Activated naive CD8-positive, alpha-beta T cell treated with anti-CD3 and anti-CD28 coated beads, Interleukin-2, amount 50 U/mL, for 16 hours (primary cell): ENCODE results near the gene MAP3K7.

Experiments
- DNase-seq: peaks from one replicate; pipeline ENCODE4 v3.0.0-alpha.2; 2020; ENCODE audit warnings: low read depth, low spot score

The MAP3K7 gene

DNA sequence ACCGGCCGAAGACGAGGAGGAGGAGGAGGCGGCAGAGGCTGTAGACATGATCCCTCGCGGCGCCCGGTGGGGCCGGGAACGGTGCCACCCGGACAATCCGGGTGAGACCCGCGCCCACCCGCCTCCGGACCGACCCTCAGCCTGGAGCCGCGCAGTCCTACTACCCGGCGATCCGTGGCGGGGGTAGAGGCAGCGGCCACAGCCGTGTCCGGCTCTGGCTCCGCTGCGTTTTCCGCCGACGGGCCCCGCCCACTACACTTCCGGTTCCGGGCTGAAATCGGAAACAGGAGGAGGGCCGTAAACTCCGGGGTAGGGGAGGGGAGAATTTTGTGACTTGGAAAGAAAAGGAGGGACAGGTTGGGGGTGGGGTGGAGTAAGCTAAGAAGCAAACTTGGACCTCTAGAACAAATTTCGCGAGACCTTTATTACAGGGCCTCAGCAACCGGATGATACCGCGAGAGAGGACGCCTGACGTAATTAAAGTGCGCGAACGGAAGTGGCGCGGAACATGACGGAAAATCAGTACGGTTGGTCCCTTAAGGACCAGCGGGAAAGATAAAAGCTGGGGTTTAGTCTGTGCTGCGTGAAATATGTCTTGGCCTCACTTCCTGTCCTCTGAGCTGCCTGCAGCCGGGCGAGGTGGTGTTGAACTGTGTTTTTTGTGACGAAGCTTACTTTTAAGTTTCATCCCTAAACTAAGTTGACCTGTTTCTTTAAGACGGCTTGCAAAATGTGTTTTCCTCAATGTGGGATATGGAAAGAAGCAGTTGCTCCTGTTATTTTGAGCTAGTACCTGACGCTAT lies at the start of gene MAP3K7:
MAP3K7 (minus strand) TSS at position 237 of the 803 bp plus-strand sequence; CDS start at position 48, 189 bp downstream.
- DNase-seq: peak; percentile 83

DNA sequence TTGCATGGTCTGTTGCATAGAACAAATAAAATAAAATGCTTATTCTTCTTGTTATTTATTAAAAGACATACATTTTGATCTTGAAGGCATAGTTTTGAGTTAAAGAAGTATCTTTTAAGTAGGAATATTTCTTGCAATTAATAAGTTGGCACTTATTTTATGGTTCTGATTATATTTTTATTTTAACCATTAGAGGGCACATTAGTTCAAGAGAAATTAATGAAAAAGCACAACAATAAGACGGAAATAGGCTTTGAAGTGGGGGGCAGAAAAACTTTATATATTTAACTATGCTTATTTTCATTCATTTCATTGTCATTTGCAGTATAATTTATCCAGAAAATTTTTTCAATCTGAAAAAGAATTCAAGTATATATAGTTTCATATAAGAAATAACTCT lies 44.2 kb upstream of the MAP3K7 start:
- no peak for DNase-seq

DNA sequence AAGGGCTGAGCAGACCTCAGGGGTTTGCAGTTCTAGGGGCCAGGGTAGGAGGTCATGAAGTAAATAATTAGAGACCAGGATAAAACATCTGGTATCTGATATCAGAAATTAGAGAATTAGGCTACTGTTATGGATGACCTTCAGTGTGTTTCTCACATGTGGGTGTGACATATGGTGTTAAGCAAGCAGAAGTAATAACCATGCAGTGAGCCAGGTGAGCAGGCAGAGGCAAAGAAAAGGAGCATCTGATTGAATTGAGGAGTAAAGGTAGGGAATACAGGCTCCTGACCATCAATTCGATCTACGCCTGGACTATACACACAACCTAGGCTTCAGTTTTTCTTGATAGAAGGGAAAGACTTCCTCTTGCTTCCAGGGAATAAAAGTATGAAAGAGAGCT lies 34.7 kb upstream of the MAP3K7 start:
- DNase-seq: no peak

DNA sequence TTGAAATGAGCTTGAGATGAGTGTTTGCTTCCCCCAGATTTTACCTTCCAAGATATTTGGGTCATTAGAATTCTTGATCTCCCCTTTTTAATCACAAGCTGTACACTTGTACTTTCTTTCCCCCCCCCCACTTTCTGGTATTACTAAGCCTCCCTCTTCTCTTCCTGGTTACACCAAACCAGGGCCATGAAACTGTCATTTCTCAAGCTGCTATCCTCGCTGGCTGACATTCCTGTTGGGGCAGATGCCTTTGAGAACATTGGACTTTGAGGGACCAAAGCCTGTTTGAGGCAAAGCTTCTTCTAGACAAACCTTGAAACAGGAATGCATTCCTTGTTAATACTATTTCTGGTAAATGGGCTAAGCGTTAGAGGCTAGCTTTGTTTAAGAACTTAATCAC lies 32.3 kb upstream of the MAP3K7 start:
- DNase-seq: no peak

DNA sequence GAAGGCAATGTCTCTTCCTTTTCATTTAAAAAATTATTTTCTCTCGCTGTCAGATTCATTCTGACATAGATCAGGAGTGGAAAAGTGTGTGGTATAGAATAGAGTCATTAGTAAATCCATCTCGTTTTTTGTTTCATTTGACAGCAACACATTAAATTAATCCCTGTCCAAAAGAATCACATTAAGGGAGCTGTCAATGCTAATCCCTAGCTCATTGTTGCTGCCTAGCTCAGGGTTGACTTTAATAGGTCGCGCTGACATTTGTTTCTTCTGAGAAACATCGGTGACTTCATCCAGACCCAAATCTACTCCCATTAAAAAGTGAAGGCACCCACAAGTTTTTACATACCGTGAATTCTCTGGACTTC lies 25.4 kb upstream of the MAP3K7 start:
- no peak for DNase-seq

DNA sequence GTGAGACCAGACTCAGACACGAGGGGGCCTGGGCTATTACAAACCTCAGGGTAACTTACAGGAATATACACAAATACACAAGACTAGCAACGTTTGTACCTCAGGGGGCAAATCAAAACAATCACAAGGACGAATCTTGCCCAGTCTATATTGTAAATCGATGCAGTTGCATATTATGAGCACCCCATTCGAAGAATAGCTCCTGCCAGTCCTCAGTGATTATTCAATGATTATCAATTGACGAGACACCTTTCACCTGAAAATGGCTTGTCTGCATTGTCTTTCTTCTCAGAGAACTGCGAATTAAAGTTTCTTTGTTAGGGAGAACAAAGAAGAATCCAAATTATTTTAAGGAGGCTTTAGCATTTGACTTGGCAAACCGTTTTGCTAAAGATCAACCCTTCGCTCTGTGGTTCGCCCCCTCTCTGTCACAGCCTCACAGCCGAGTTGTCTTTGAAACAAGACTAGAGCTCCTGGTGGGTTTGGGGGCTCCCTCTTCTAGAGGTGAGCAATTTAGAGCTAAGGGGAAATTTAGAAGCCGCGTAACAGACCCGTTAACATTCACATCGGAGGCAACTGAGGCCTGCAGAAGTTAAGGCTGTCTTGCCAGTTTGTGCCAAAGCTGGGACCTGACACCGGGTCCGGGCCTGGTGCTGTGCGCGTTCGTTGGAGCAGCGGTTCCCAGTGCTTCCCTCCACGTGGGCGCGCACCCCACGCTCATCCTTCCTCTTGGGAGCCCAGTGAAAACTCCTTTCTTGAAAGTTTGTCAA lies 24.9 kb upstream of the MAP3K7 start:
- no peak for DNase-seq

DNA sequence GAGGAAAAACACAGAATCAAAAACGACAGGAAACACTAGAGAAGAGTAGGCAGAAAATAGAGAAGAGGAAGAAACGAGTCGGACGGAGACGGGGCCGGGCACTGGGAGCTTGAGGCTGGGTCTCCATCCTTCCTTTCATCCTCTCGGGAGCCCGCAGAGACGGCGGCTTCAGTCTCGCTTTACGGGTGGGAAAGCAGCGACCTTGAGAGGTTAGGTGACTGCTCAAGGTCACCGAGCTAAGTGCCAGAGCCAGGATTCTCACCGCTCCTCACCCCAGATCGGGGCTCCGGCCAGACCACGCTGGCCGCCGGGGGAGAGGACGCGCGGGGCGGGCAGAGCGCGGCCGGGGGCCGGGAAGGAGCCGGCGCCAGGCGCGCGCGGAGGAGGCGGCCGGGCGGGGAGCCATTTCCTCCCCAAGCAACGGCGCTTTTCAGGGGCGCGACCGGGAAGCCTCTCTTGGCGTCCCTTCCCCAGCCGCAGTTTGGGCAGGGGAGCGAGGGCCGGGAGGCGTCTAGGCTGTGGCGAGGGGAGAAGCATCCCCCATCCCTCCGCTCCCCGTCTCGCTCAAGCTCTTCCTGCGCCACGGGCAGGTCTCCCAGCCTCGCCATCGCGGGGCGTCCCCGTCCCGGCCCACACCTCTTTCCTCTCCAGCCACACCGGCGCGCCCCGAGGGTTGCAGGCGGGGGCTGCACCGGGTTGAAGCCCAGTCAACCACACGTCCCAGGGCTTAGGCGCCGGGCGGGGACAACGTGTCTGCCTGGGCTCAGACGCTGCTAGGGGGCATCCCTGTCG lies 24.1 kb upstream of the MAP3K7 start:
- no peak for DNase-seq

DNA sequence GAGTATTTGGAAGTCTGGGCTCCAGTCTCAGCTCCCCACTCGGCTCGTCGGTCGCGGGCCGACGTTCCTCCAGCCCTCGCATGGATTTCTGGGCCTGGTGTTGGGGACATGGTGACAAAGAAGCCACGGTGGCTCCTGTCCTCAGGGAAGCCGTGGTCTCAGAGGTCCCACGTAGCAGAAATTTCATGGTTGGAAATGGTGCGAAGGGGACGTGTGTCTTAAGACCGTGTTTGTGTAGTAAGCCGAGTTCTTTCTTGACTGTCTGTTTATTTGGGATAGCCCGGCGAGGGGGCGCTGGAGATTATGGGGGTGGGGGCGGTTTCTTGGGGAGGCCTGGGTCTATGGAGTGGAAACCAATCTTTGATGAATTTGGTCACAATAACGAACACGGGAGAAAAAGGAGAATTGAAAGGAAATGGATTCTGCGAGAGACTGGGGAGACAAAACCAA lies 23.5 kb upstream of the MAP3K7 start:
- DNase-seq: no peak

DNA sequence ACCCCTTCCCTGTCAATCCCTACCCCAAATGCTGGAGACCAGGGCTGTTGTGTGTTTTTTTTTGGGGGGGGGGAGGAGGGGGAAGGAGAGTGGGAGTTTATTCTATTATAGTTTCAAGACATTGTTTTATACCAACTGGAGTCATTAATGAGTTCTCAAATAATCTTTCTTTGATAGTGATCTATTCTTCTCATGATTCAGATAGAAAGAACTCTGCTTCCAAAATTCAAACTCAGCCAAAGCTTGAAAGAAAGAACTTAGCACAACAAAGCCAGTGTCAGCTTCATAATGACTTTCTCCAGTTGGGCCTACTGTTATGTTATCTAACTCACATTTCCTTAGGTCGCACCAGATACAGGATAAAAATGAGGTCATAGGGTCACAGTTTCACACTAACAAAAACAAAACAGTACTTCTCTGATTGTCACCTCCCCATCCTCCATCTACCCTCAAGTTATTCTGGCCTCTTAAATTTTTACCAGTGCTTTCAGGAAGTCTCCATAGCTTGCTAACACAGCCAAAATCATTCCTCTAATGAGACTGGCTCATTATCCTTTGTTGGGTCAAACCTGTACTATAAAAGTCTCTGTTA lies 19.0 kb upstream of the MAP3K7 start:
- no peak for DNase-seq

DNA sequence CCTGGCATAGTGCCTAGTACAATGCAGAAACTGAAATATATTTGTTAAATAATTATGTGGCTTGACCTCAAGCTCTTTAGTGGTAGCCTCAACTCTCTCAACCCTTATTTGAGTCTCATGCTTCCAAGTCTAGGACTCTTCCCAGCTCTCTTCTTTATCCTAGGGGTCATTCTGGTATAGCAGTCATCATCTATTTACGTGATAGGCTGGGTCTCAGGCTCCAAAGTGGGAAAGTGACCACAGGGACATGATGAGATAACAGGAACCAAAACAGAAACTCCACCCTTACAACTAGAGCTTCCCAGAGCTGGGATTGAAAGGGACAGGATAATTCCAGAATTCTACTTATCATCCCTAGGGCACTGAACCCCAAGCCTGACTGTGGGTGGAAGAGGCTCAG lies 17.7 kb upstream of the MAP3K7 start:
- DNase-seq: no peak

DNA sequence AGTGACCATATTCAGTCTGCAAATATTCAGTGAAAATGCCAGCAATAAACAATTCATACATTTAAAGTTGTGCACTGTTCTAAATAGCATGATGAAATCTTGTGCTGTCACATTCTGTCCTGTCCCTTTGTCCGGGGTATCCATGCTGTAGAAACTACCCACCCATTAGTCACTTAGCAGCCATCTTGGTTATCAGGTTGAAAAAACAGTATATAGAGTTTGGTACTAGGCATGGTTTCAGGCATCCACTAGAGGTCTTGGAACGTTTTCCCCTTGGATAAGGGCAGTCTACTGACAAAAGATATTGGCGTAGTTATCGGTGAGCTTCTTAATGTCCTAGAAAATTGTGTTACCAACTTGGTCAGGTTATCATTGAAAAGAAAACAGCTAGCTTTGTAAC lies 12.3 kb upstream of the MAP3K7 start:
- no peak for DNase-seq

DNA sequence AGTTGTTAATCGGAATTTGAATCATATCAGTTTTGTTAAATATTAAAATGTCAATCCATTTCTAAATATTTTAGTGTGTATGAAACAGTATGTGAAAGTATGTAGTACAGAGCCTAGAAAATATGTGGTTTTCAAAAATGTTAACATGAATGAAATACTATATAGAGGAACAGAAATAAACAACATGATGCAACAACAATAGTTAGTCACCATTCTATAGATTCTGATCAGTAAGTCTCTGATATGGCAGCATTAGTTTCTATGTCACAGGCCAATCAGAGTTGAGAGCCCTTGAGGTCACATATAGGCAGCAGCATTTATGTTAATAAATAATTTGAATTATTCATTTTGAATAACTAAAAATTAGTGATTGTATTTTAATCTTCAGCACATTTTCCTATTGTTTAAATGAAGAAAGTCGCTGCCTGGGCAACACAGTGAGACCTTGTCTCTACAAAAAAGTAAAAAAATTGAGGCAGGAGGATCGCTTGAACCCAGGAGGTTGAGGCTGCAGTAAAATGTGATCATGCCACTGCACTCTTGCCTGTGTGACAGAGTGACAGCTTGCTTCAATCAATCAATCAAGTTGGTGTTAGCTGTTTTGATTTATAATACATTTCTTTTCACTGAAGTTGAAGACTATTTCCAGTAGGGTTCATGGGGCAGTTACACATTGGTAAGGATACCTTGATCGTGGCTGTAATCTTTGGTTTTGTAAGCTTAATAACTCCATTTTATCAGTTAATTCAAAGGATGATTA lies 11.5 kb upstream of the MAP3K7 start:
- DNase-seq: no peak

DNA sequence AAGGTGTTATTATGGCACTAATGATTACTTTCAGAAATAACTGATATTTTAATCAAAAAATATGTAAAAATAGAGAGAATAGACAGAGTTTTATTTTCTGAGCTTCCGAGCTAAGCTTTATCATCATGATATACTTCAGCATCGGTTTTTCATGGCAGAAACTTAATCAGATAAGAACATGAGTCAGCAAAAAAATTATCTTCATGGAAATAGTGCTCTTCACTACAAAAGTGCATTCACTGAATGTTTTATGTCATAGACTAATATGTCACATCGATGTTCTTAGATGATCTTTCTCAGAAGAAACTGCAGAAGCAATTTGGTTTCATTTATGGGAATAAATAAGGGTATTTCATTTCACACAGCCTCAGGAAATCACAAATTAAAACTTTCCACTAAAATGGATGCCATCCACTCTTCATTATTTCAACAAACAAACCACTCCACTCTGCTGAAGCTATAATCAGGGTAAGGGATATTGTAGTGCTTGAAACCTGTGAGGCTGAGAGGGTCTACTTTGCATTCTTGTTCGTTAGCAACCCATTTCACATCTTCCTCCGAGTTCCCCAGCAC lies 10.2 kb upstream of the MAP3K7 start:
- no peak for DNase-seq

DNA sequence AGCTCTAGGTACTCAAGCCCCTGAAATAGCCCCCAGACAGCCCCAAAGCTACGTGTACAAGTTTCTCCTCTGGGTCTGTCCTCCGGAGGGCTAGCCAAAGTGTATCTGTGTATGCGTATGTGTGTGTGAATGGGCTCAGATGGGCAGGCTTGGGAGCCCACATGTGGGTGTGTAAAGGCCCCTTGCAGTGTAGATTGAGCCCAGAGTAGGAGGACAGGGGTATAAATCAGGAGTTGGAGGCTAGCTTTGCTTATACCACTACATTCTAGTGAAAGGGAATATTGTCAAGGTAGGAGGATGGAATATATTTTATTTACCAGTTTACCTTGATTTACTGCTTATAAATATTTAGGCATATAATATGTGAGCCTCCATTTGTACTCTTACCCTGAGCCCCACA lies 9.0 kb upstream of the MAP3K7 start:
- no peak for DNase-seq

DNA sequence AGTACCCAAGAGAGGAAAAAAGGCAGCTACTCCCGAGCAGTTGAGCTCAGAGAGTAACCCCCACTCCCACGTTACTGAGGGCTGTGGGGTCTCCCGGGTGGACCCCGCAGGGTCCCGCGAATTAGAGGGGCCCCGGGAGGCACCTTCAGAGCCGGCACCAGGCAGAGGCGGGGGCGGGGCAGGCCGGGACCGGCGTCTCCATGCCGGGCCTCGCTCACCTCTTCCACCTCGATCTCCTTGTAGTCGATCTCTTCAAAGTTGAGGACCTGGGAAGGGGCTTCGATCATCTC lies 381 bp downstream of the MAP3K7 start:
- DNase-seq: no peak

DNA sequence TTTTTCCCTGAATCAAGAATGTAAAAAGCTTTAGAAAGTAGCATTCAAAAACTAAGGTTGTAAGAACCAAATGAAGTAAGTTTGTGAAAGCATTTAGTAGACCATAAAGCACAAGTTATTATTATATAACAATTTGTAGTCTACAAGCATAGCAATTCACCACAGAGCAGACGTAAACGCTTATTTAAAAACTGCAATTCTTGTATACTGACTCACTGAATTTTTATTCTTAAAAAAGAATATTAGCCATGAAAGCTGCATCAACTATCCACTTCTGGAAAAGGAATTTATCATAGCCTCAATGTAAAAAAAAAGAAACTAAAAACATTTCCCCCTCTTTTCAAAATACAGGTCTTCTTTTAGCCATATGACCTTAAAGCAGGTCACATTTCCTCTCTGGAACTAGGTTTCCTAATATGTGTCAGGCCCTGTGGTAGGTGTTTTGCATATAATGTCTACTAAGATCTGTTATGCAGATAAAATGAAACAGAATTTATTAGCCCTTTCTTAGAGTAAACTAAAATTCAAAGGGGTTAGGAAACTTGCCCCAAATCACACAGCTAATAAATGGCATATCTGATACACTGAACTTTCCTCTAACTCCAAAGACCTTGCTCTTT lies 2.1 kb downstream of the MAP3K7 start:
- DNase-seq: no peak

DNA sequence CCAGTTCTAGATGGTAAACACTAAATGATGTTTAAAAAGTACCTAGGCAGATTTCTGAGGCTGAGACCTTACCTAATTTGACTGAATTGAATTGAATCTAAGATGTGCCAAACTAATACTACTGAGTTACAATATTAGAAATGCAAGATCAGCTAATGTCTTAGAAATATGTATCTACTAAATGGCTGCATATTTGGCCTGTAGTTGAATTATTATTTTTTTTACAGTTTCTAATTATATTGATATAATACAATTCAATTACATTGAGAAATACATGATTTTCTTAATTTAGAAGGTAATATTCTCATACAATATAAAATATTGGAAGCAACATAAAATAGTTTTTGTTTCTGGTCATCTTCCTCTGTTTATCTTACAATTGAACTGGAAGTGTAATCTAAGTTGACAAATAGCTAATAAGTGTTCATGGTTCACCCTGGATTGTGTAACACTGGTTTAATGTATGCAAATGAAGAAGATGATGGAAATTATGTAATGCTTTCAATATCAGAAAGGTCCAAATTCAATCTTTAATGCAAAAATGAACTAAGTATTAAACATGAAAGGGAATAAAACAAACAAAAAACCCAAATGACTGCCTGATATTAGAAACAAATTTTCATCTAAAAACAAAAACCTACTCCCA lies 2.9 kb downstream of the MAP3K7 start:
- no peak for DNase-seq

DNA sequence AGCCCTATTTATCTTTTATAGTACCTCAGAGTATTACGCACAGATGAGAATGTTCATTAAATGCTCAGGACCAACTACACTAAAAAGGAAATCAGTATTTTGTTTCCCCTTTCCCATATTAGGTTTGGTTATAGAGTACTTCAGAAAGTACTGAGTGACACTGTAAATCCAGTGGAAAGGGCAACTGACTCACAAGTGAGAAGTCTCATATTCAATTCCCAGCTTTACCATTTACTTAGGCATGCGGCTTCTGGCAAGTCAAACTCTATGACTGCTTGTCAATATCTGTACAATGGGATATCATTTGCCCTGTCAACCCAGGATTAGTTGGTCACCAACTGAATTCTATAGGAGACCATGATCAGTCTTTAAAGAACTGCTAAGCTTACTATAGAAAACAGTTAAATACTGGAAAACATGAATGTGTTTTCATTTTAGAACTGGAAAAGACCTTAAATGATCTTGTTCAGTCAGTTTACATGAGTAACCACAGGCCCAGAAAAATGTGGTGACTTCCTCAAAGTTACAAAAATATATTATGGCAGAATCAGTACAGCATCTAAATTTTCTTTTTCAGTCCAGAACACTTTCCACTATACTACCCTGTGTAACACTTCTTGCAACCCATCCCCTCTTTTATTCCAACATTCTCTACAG lies 3.6 kb downstream of the MAP3K7 start:
- no peak for DNase-seq

DNA sequence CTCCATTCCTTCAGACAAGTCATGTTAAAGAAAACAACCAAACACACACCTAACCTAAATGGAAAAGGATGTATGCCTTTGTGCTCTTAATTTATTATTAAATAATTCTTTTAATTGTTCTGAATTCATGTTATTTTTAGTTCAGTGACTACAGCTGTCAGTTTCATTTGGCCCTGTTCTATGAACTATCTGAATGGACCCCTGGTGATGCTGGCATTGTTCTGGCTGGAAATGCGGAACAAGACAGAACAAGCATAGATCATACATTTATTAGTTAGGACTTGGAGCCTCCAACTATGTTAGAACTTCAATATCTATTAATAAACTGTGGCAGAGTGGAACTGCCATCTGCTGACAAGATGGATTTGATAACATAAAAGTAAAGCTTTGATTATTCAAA lies 5.7 kb downstream of the MAP3K7 start:
- DNase-seq: no peak
